ENCODE data around the gene TMEM161B. TPM values are rescaled to one million over a fixed set of nuclear protein-coding genes. Genes with fewer than 3 reads are reported as not detected.
"Not testable (repeated sequence)": the region's sequence is repeated elsewhere in the genome, so short reads cannot be mapped to it uniquely, and the experiment has no call there.

The TMEM161B gene
- total and polyA plus RNA-seq, 5 donors = 5.1 to 12.6 (median 11.9) TPM

DNA sequence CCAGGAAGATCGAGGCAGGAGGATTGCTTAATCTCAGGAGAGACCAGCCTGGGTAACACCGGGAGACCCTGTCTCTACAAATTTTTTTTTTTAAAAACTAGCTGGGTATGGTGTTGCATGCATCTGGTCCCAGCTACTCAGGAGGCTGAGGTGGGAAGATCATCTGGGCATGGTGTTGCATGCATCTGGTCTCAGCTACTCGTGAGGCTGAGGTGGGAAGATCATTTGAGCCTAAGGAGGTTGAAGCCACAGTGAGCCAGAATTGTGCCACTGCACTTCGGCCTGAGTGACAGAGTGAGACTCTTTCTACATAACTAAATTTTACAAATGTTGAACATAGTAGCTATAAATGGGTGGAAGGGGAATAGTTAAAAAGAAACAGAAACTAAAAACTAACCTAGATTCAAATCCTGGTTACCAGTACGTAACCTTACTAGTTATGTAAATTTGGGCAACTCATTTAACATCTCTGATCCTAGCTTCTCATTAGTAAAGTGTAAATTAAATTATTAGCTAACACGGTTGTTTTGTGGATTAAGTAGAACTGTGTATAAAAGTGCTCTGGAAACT lies 41.7 kb downstream of the TMEM161B start:
- no peak overlapping the region for H3K27ac ChIP-seq (ENCODE audit: low read length)
- DNase-seq = peak in 1 of 3 donors; percentile 12
- H3K27me3 ChIP-seq (ENCODE audit: control insufficient read depth, insufficient read depth) = no peaks in the 10 kb centered on the region
- H3K4me3 ChIP-seq (ENCODE audit: low read length) = no peak overlapping the region
- H3K9me3 ChIP-seq (ENCODE audit: control insufficient read depth, low read length) = no peaks in the 10 kb centered on the region
- no peaks in the 10 kb centered on the region for H3K4me1 ChIP-seq (ENCODE audit: control insufficient read depth, insufficient read depth, low read length)
- 81% methylated on average over 6 of the region's 6 CpGs for WGBS
- intact Hi-C loops (cut with DNase I) = no loop called here
- ATAC-seq = no peak

- DNase-seq (no peak), ATAC-seq (no peak)
- no peak overlapping the region for H3K27ac ChIP-seq (ENCODE audit: low read length)
- no peaks in the 10 kb centered on the region for H3K4me1 ChIP-seq (ENCODE audit: control insufficient read depth, insufficient read depth, low read length)
- intact Hi-C loops (cut with DNase I) = no loop called here
- H3K27me3 ChIP-seq (ENCODE audit: control insufficient read depth, insufficient read depth) = no peaks in the 10 kb centered on the region
- H3K9me3 ChIP-seq (ENCODE audit: control insufficient read depth, low read length) = no peaks in the 10 kb centered on the region
- H3K4me3 ChIP-seq (ENCODE audit: low read length) = no peak overlapping the region
These were observed 54.0 kb downstream of the TMEM161B start for GRCh38 chr5:88214655-88215054.

GRCh38 chr5:88207575-88207974 lies 61.1 kb downstream of the TMEM161B start:
- no peak for DNase-seq
- Histone ChIP-seq H3K27me3 (ENCODE audit: control insufficient read depth, insufficient read depth) (no peaks in the 10 kb centered on the region), H3K4me1 (ENCODE audit: control insufficient read depth, insufficient read depth, low read length) (no peaks in the 10 kb centered on the region), H3K9me3 (ENCODE audit: control insufficient read depth, low read length) (no peaks in the 10 kb centered on the region), H3K27ac (ENCODE audit: low read length) (no peak overlapping the region), H3K4me3 (ENCODE audit: low read length) (no peak overlapping the region)
- intact Hi-C loops (cut with DNase I) = no loop called here
- 95% methylated on average over 3 of the region's 3 CpGs for WGBS
- no peak for ATAC-seq

DNA sequence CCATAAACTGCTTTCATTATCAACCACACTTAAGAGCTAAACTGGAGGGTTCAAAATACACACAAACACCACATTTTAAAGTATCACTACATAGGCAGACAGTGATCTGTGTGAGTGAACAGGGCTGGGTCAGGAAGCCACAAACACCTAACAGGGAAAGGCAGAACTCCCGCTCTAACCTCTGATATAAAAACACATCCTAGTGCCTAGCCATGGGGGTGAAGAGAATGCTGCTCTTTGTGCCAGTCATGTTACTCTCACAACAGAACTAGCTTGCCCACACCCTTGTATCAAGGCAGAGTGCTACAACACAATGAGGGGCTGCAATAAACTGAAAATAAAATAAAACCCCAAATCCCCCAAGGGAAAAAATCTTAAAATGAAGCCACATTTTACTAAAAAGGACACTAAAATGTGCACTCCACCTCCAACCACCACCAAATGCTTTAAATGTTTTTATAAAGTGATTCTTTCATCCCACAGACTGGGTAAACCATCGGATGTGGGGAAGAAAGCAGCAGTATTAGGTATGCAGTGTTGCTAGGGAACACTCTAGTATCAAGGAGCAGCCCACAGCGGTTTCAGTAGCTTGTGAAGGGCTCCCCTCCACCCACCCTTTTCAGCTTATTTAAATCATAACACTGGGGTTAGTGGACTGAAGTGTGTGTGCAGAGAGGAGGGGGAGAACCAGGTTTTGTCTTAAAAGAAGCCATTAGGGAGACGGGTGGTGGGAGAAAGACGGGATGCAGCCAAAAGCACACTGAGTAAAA lies 64.5 kb downstream of the TMEM161B start:
- no peaks in the 10 kb centered on the region for H3K4me1 ChIP-seq (ENCODE audit: control insufficient read depth, insufficient read depth, low read length)
- intact Hi-C loops (cut with DNase I) = no loop called here
- WGBS = 85% methylated on average over 5 of the region's 5 CpGs
- DNase-seq (no peak), ATAC-seq (no peak)
- no peak overlapping the region for H3K27ac ChIP-seq (ENCODE audit: low read length)
- H3K4me3 ChIP-seq (ENCODE audit: low read length) = no peak overlapping the region
- H3K9me3 ChIP-seq (ENCODE audit: control insufficient read depth, low read length) = no peaks in the 10 kb centered on the region
- H3K27me3 ChIP-seq (ENCODE audit: control insufficient read depth, insufficient read depth) = no peaks in the 10 kb centered on the region

DNA sequence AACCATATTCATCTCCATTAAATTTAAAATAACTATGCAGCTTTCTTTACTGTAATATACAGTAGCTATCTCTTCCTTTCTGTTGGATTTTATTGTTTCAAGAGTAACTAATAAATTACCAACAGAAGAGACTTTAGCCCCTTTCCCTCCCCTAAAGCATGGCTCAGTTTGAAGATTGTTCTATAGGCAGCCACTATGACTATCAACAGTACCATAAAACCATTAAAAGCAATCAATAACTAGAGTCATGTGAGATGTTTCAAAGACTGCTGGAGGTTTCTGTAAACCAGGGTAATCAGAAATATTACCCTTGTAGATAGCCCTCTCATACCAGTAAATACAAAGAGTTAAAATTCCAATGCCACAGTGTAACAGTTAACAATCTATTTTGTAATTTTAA lies 73.0 kb downstream of the TMEM161B start:
- Histone ChIP-seq H3K4me3 (ENCODE audit: low read length) (no peak overlapping the region), H3K27ac (ENCODE audit: low read length) (no peak overlapping the region), H3K27me3 (ENCODE audit: control insufficient read depth, insufficient read depth) (no peaks in the 10 kb centered on the region), H3K4me1 (ENCODE audit: control insufficient read depth, insufficient read depth, low read length) (no peaks in the 10 kb centered on the region), H3K9me3 (ENCODE audit: control insufficient read depth, low read length) (no peaks in the 10 kb centered on the region)
- intact Hi-C loops (cut with DNase I) = no loop called here
- ATAC-seq = no peak
- DNase-seq = no peak

DNA sequence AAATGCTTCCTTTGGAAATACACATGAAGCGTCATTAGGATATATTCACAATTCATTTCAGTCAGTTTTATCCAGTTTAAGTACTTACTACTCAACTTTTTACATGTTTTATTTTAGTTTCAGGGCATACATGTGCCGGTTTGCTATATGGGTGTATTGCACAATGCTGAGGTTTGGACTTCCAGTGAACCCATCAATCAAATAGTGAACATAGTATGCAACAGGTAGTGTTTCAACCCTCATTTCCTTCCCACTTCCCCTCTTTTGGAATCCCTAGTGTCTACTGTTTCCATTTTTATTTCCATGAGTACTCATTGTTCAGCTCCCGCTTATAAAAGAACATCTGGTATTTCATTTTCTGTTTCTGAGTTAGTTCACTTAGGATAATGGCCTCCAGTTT lies 74.7 kb downstream of the TMEM161B start:
- Histone ChIP-seq H3K4me3 (ENCODE audit: low read length) (no peak overlapping the region), H3K9me3 (ENCODE audit: control insufficient read depth, low read length) (peaks cover 6% of the 10 kb centered on the region), H3K27me3 (ENCODE audit: control insufficient read depth, insufficient read depth) (no peaks in the 10 kb centered on the region), H3K27ac (ENCODE audit: low read length) (no peak overlapping the region), H3K4me1 (ENCODE audit: control insufficient read depth, insufficient read depth, low read length) (no peaks in the 10 kb centered on the region)
- ATAC-seq (no peak), DNase-seq (no peak)
- whole genome bisulfite sequencing = 84% methylated on average over 3 of the region's 3 CpGs
- intact Hi-C loops (cut with DNase I) = no loop called here

DNA sequence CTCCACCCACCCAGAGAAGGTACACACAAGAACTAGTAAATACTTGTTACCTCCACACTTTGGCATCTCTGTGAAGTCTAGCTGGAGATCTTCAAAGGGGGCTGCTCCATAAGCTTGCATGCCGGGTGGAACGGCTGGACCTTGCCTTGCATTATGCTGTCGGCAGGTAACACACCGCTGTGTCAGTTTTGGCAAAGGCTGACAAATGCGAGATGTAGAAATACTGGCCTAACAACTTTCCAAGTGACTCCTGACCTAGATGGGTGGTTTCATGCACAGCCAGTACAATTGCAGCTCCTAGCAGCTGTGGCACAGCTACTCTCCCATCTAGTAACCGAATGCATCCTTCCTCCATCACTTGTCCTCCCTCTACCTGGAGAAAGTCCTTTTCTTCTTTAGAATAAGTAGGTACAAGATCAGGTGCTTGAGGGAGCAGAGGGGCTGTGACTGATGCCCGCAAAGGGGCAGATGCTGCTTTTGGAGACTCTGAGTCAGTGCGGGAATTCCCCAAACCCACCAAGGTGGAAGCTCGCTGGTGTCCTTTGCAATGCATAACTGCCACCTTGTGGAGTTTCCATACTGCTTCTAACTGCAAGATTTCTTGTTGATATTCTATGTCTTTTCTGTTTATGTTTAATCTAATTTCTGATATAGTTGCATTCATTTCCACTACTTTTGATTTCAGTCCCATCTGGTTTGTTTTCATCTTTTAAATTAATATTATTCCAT lies 78.4 kb downstream of the TMEM161B start:
- Histone ChIP-seq H3K4me1 (ENCODE audit: control insufficient read depth, insufficient read depth, low read length) (no peaks in the 10 kb centered on the region), H3K27ac (ENCODE audit: low read length) (no peak overlapping the region), H3K9me3 (ENCODE audit: control insufficient read depth, low read length) (peaks cover 10% of the 10 kb centered on the region), H3K4me3 (ENCODE audit: low read length) (no peak overlapping the region), H3K27me3 (ENCODE audit: control insufficient read depth, insufficient read depth) (no peaks in the 10 kb centered on the region)
- ATAC-seq (no peak), DNase-seq (no peak)
- intact Hi-C loops (cut with DNase I) = no loop called here
- WGBS = 92% methylated on average over 9 of the region's 9 CpGs

GRCh38 chr5:88189484-88189883 lies 79.2 kb downstream of the TMEM161B start:
- H3K4me1 ChIP-seq (ENCODE audit: control insufficient read depth, insufficient read depth, low read length); DNase-seq; H3K4me3 ChIP-seq (ENCODE audit: low read length); ATAC-seq; intact Hi-C loops (cut with DNase I); H3K27me3 ChIP-seq (ENCODE audit: control insufficient read depth, insufficient read depth); H3K27ac ChIP-seq (ENCODE audit: low read length): not testable (repeated sequence)
- WGBS = over 99% methylated on average over 4 of the region's 4 CpGs
- H3K9me3 ChIP-seq (ENCODE audit: control insufficient read depth, low read length) = peaks cover 10% of the 10 kb centered on the region

DNA sequence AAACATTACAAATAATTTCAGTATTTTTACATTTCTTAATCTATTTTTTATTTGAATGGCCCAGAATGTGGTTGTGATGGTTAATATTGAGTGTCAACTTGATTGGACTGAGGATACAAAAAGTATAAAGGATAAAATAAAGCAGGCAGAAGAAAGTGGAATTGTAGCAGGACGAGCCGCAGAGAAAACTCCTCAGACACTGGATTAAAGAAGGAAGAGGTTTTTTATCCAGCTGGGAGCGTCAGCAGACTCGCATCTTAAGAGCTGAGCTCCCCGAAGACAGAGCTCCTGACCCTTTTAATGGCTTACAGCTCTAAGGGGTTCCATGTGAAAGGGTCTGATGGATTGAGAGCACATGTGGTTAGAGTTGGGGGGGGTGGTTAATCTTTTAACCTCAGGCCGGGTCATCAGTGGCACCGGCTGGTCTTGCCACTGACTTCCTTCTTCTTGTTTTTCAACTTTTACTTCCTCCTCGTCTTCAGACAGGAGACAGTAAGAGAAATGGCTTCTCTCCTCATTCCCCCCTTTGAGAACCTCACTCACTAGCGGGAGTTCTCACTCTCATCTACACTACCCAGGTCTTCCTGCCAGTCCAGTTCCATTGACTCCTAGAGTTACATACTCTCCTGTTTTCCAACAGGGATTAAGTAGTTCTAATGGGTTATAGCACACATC lies 80.0 kb downstream of the TMEM161B start:
- intact Hi-C loops (cut with DNase I) = no loop called here
- Histone ChIP-seq H3K4me1 (ENCODE audit: control insufficient read depth, insufficient read depth, low read length) (no peaks in the 10 kb centered on the region), H3K4me3 (ENCODE audit: low read length) (no peak overlapping the region), H3K27me3 (ENCODE audit: control insufficient read depth, insufficient read depth) (no peaks in the 10 kb centered on the region), H3K9me3 (ENCODE audit: control insufficient read depth, low read length) (peaks cover 10% of the 10 kb centered on the region), H3K27ac (ENCODE audit: low read length) (no peak overlapping the region)
- ATAC-seq = no peak
- 98% methylated on average over 9 of the region's 9 CpGs for WGBS
- no peak for DNase-seq

DNA sequence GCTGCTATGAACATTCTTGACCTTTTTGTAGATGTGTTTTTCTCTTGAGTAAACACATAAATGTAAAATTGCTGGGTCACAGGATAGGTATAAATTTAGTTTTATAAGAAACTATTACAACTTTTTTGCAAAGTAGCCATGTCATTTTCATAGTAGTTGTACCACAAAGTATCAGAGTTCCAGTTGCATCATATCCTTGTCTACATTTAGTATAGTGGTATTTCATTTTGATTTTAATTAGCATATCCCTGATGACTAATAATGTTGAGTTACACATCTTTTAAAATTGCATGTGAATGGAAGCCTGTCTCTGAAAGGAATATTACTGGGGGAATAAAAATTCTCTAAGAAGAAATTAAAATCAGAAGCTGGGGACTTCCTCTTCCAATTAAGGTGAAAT lies 85.4 kb downstream of the TMEM161B start:
- Histone ChIP-seq H3K4me1 (ENCODE audit: control insufficient read depth, insufficient read depth, low read length) (no peaks in the 10 kb centered on the region), H3K4me3 (ENCODE audit: low read length) (no peak overlapping the region), H3K9me3 (ENCODE audit: control insufficient read depth, low read length) (no peaks in the 10 kb centered on the region), H3K27me3 (ENCODE audit: control insufficient read depth, insufficient read depth) (no peaks in the 10 kb centered on the region), H3K27ac (ENCODE audit: low read length) (no peak overlapping the region)
- DNase-seq = no peak
- ATAC-seq = no peak
- intact Hi-C loops (cut with DNase I) = no loop called here

- H3K27me3 ChIP-seq (ENCODE audit: control insufficient read depth, insufficient read depth); DNase-seq; H3K27ac ChIP-seq (ENCODE audit: low read length); intact Hi-C loops (cut with DNase I); H3K4me3 ChIP-seq (ENCODE audit: low read length); ATAC-seq; H3K4me1 ChIP-seq (ENCODE audit: control insufficient read depth, insufficient read depth, low read length); H3K9me3 ChIP-seq (ENCODE audit: control insufficient read depth, low read length): not testable (repeated sequence)
- WGBS = 95% methylated on average over 13 of the region's 13 CpGs
These were observed 91.2 kb downstream of the TMEM161B start for GRCh38 chr5:88177486-88177885.
